GM10266 (cell line): ENCODE data around the gene MOV10L1.

ENCODE experiments used
- DNase-seq: peaks from one replicate; pipeline ENCODE4 v3.0.0; 2012; ENCODE audit errors: extremely low spot score
- TF ChIP-seq, protein P1 (sequence below): IDR thresholded peaks from 2 replicates; pipeline ENCODE4 v1.5.1; 2012; ENCODE audit warnings: mild to moderate bottlenecking, low read depth; ENCODE audit not compliant: control insufficient read depth, insufficient read depth; ENCODE audit errors: missing control alignments

The MOV10L1 gene

DNA sequence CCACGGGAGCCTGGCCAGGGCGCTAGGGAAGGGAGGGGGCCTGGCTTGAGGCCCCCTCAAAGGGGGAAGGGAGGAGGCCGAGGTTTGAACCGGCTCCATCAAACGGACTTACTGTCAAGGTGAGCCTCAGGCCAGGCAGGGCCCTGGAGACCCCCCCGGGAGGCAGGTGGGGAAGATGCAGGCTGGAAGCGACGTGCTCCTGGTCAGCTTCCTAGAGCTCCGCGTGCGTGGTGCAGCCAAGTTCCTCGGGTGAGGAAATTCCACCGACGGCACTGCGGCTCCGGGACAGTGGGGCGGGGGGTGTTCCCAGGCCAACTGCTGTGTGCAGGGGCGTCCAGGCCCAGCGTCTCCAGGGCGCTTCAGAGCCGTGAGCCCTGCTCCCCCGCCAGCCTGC, 88.7 kb downstream of the MOV10L1 start:
- TF ChIP-seq, protein P1, sequence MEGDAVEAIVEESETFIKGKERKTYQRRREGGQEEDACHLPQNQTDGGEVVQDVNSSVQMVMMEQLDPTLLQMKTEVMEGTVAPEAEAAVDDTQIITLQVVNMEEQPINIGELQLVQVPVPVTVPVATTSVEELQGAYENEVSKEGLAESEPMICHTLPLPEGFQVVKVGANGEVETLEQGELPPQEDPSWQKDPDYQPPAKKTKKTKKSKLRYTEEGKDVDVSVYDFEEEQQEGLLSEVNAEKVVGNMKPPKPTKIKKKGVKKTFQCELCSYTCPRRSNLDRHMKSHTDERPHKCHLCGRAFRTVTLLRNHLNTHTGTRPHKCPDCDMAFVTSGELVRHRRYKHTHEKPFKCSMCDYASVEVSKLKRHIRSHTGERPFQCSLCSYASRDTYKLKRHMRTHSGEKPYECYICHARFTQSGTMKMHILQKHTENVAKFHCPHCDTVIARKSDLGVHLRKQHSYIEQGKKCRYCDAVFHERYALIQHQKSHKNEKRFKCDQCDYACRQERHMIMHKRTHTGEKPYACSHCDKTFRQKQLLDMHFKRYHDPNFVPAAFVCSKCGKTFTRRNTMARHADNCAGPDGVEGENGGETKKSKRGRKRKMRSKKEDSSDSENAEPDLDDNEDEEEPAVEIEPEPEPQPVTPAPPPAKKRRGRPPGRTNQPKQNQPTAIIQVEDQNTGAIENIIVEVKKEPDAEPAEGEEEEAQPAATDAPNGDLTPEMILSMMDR, result no peak
- no peak for DNase-seq

- TF ChIP-seq, protein P1, result no peak
- no peak for DNase-seq
Measured at GRCh38 chr22:50178871-50179869, 89.4 kb downstream of the MOV10L1 start.

GRCh38 chr22:50179937-50180726, 90.3 kb downstream of the MOV10L1 start:
- TF ChIP-seq, protein P1, result no peak
- DNase-seq, result no peak

DNA sequence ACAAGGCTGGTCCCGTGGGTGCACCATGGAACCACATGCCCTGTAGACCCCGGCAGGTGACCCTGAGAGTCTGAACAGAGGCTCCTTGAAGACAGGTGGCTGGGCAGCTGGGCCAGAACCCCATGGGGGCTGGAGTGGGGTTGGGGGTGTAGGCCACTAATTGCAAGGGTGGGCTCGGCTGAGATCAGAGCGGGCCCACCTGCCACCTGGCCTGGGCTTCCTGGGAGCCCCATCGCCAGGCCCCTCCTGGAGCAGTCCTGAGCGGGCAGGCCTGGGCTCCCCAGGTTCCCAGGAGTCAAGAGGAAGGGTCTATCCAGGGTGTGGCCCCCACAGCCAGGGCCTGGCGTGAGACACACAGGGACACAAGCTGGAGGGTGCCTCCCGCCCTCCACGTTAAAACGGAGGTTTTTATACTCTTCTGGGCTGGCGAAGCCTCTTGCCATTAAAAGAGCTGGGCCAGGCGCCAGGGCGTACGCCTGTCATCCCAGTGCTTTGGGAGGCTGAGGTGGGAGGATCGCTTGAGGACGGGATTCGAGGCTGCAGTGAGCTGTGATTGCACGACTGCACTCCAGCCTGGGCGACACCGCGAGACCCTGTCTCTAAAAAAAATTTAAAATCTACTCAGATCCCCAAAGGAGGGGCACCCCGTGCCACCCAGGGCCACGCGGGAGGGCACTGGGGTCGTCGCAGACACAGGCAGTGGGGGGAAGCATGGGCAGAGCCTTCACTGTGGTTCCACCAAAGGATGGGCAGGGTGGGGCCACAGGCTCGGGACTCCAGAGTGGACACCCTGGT, 91.1 kb downstream of the MOV10L1 start:
- TF ChIP-seq, protein P1, result no peak
- no peak for DNase-seq

- no peak for DNase-seq
- TF ChIP-seq, protein P1, result no peak
Measured at GRCh38 chr22:50182176-50183081, 92.6 kb downstream of the MOV10L1 start.

DNA sequence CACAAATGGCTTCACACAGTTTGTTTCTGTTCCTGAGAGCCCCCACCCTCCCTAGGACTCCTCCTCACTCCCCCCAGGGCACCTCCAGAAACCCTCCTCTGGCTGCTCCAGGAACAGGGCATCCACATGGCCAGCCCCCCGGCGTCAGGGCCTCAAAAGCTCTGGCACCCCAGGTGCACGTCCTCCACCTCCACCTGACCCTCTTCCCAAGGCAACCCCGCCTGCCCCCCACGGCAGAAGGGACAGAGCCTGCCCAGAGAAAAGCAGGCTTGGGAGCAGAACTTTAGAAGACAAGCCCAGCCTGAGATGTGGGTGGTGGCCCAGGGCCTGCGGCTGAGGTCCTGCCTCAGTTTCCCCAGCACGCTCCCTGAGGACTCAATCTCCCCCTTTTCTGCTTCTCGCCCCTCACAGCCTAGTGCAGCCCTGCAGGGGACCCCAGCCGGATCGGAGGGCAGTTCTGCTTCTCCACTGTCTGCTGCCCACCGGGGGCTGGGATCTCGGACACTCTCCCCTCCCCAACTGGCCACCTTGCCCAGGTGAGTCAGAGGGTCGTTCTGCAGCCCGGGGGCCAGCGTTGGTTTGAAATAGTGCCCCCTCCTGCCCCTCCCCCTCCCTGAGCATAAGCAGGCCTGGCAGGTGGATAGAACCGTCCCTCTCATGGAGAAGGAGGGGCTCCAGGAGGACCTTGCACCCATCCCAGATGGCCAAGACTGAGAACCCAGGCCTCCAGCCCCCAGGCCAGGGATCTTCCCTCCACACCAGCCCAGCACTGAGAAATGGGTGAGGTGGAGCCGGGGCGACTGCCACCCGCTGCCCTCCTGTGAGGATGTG, 93.5 kb downstream of the MOV10L1 start:
- TF ChIP-seq, protein P1, result no peak
- no peak for DNase-seq
